GM12874 (cell line): ENCODE data around the gene LRFN2.
A peak's percentile ranks its signal among the peaks of the same experiment; 100 is the strongest.

Experiments used
- CTCF ChIP-seq: IDR thresholded peaks from 2 replicates; pipeline ENCODE4 v1.5.1; 2011; ENCODE audit warnings: low read depth, mild to moderate bottlenecking, control low read depth, low read length, moderate library complexity; ENCODE audit not compliant: insufficient read depth

The LRFN2 gene

GRCh38 chr6:40556881-40557280 is 30.3 kb downstream of the LRFN2 start:
- TF ChIP-seq CTCF = no peak

GRCh38 chr6:40556023-40556422 is 31.1 kb downstream of the LRFN2 start:
- no peak for TF ChIP-seq CTCF

GRCh38 chr6:40555092-40555491 is 32.1 kb downstream of the LRFN2 start:
- no peak for TF ChIP-seq CTCF

GRCh38 chr6:40552941-40553340 is 34.2 kb downstream of the LRFN2 start:
- TF ChIP-seq CTCF = no peak

- TF ChIP-seq CTCF = no peak
Measured at GRCh38 chr6:40551966-40552505, 35.1 kb downstream of the LRFN2 start.

- TF ChIP-seq CTCF = peak; percentile 64; the same call in 1 of the 2 replicates
Measured at GRCh38 chr6:40550202-40551101, 36.7 kb downstream of the LRFN2 start.

GRCh38 chr6:40545954-40546353 is 41.2 kb downstream of the LRFN2 start:
- no peak for TF ChIP-seq CTCF
